Cardiac muscle cell (in vitro differentiated cells and primary cell): Measurements from ENCODE around the gene OR2T27. TPM values are rescaled to one million over a fixed set of nuclear protein-coding genes. Genes with fewer than 3 reads are reported as not detected.

Experiments
- DNase-seq, 2 donors: peaks; one replicate each; pipeline versions ENCODE4 v3.0.0 to v3.0.0-alpha.2; 2010 to 2017; ENCODE audit warnings: low read depth in 1 of 2, low spot score in 1 of 2
- H3K27ac ChIP-seq: fragments of 200-600 bp; sonication (generic); 2 replicates; pipeline ENCODE4 v1.5.1; 2016
- H3K27me3 ChIP-seq: fragments of 200-600 bp; sonication (generic); 2 replicates; pipeline ENCODE4 v1.6.0; 2016; ENCODE audit warnings: control low read depth
- H3K36me3 ChIP-seq: fragments of 200-600 bp; sonication (generic); 2 replicates; pipeline ENCODE4 v1.5.1; 2016; ENCODE audit warnings: control low read depth
- H3K4me1 ChIP-seq: fragments of 200-600 bp; sonication (generic); 2 replicates; pipeline ENCODE4 v1.8.1; 2017; ENCODE audit warnings: low read depth, mild to moderate bottlenecking, mixed run types
- H3K4me3 ChIP-seq: fragments of 200-600 bp; sonication (generic); 2 replicates; pipeline ENCODE4 v1.5.1; 2016; ENCODE audit warnings: mild to moderate bottlenecking
- H3K9me3 ChIP-seq: fragments of 200-600 bp; sonication (generic); 2 replicates; pipeline ENCODE4 v1.5.1; 2017; ENCODE audit warnings: low read depth, mild to moderate bottlenecking, control low read depth
- polyA plus RNA-seq: library from polyadenylated mRNA; unstranded; fragments of >200 nt; fragmentation: Nextera tagmentation; extraction: Ambion mirVana; gene quantifications from 2 replicates; pipeline ENCODE4 v1.2.1, GENCODE V29; 2016
- total RNA-seq: library from RNA; depleted of rRNA; stranded (reverse); fragments of >200 nt; gene quantifications from 2 replicates; pipeline ENCODE4 v1.2.3, GENCODE V29; 2016
- TF ChIP-seq, protein P1 (sequence below): IDR thresholded peaks from 2 replicates; pipeline ENCODE4 v1.5.1; 2012; ENCODE audit warnings: low read depth, mild to moderate bottlenecking, low read length

Gene OR2T27
- total and polyA plus RNA-seq, 2 experiments from 2014 or later = not detected

DNA sequence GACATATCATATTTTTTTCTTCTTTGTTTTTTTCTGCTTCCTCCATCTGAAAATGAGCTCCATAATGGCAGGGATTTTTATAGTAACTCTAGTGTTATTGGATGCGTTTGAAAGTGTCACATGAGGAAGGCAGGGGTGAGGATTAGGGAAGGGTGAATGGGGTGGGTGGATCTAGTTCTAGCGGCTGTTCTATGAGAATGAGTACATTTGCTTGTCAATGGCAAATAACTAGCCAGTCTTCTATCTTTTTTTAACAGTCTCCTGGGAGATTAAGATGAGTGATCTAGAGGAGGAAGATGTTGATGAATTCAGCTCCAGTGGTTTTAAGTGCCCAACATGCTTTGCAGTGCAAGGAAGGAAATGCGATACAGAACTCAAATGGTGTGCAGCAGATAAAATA, 41.4 kb upstream of the OR2T27 start:
- H3K36me3 ChIP-seq = no peaks in the 10 kb centered on the region
- no peaks in the 10 kb centered on the region for H3K9me3 ChIP-seq
- DNase-seq = no peak
- H3K27me3 ChIP-seq = no peaks in the 10 kb centered on the region
- no peaks in the 10 kb centered on the region for H3K4me1 ChIP-seq
- TF ChIP-seq, protein P1, sequence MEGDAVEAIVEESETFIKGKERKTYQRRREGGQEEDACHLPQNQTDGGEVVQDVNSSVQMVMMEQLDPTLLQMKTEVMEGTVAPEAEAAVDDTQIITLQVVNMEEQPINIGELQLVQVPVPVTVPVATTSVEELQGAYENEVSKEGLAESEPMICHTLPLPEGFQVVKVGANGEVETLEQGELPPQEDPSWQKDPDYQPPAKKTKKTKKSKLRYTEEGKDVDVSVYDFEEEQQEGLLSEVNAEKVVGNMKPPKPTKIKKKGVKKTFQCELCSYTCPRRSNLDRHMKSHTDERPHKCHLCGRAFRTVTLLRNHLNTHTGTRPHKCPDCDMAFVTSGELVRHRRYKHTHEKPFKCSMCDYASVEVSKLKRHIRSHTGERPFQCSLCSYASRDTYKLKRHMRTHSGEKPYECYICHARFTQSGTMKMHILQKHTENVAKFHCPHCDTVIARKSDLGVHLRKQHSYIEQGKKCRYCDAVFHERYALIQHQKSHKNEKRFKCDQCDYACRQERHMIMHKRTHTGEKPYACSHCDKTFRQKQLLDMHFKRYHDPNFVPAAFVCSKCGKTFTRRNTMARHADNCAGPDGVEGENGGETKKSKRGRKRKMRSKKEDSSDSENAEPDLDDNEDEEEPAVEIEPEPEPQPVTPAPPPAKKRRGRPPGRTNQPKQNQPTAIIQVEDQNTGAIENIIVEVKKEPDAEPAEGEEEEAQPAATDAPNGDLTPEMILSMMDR = no peak
- no peak overlapping the region for H3K4me3 ChIP-seq
- H3K27ac ChIP-seq = no peak overlapping the region

DNA sequence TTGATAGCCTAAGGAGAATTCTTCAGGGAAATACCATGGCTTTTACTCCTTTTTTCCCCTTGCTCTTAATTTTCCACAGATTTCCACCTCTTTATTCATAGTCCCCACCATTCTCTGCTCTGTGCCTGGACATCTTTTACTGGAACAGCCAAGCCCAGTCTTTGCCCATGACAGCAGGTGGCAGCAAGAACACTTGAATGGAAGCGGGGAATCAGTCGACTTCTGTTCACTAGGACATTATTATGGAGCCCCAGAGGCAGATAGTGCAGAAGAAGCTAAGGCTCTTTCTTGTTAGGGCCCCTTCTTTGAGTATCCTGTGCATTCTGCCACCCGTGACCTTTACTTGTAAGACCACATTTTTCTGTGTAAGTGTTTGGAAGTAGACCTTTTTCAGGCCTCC, 40.9 kb upstream of the OR2T27 start:
- H3K27me3 ChIP-seq = no peaks in the 10 kb centered on the region
- H3K4me3 ChIP-seq = no peak overlapping the region
- no peaks in the 10 kb centered on the region for H3K4me1 ChIP-seq
- DNase-seq = no peak
- no peaks in the 10 kb centered on the region for H3K36me3 ChIP-seq
- H3K27ac ChIP-seq = no peak overlapping the region
- no peaks in the 10 kb centered on the region for H3K9me3 ChIP-seq
- TF ChIP-seq, protein P1 = no peak

DNA sequence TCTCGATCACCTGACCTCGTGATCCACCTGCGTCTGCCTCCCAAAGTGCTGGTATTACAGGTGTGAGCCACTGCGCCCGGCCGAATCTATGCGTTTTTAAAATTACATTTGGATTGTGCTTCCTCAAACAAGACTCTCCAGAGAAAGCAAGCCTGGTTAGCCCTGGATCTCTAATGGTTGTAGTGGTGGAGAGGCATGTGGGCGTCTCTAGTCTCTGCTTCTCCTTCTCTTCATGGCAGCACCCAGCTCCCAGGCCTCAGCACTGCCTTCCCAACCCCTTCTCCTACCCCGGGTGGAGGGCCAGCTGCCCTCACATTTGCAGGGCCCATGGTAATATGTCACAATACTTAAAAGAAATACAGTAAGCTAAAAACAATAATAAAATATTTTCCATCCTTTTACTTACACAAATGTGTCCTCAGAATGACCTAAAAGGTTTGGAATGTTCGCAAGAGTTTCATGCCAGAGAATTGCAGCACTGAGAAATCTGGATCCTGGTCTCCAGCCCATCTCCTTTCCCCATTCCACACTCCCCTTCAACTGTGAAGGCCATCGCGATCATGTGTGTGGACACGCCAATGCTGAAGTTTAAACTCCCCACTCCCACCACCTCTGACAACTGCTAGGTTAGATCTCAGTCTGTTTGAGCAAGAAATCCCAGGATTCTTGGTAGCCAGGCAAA, 40.3 kb upstream of the OR2T27 start:
- H3K4me3 ChIP-seq = no peak overlapping the region
- no peaks in the 10 kb centered on the region for H3K4me1 ChIP-seq
- H3K9me3 ChIP-seq = no peaks in the 10 kb centered on the region
- no peaks in the 10 kb centered on the region for H3K36me3 ChIP-seq
- TF ChIP-seq, protein P1 = no peak
- no peaks in the 10 kb centered on the region for H3K27me3 ChIP-seq
- H3K27ac ChIP-seq = no peak overlapping the region
- DNase-seq = no peak

DNA sequence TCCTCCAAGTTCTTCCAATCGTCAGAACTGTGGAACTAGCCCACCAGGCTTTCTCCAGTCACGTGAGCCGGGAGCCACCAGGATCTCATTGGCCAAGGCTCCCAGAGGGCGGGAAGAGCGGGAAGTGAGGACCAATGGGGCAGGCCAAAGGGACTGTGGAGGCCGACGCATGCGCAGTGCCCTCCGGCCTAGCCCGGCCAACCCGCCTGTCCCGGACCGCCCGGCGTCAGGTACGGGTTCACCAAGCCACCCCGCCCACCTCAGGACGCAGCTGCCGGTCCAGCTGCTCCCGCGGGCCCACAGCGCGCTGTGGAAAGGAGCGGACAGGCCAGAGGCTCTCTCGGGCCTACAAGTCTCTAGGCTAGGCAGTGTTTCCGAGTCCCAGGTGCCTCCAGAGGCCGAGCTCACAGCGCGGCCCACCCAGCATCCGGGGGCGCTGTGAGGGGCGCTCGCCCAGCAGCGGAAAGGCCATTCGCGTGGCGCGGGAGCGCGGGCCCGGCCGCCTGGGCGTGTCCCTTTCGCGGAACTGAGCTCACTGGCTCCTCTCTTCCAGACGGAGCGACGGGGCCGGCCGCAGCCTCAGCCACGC, 36.3 kb upstream of the OR2T27 start:
- H3K27me3 ChIP-seq = no peaks in the 10 kb centered on the region
- H3K4me3 ChIP-seq = no peak overlapping the region
- TF ChIP-seq, protein P1 = no peak
- no peak for DNase-seq
- H3K9me3 ChIP-seq = no peaks in the 10 kb centered on the region
- H3K36me3 ChIP-seq = no peaks in the 10 kb centered on the region
- no peak overlapping the region for H3K27ac ChIP-seq
- H3K4me1 ChIP-seq = no peaks in the 10 kb centered on the region

DNA sequence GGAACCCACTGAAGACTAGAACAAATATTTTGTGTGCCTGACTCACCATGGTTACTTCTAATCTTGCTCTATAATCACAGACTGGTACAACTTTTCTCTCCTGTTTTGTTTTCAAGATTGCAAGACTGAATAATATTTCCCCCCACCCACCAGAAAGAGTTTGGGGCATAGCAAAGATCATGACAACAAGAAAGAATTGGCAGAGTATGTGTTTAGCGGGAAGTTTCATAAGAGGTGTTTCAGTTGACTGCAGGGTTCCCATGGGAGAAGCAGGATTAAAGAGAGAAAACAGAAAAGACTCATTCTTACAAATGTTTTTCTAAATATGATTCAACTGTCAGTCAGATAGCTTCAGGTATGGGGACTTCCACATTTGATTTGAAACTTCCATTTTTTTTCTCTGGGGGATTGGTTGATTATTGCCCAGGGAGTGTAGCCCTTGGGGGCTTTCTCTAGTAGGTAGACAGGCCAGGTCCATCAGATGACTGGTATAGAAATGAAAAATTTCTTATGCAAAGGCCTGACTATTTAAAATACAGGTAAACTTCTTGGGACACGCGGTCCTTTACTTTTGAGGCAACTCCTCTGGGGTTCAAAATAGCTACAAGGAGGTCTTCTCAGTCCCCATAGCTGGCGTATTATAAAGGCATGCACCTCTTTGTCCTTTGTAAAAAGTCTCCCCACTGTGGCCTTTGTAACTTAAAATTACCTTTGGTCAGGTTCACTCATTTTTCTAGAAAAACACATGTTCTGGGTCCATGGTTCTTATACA, 33.4 kb upstream of the OR2T27 start:
- Histone ChIP-seq H3K4me1 (no peaks in the 10 kb centered on the region), H3K27ac (no peak overlapping the region), H3K36me3 (no peaks in the 10 kb centered on the region), H3K27me3 (no peaks in the 10 kb centered on the region), H3K9me3 (peaks cover 4% of the 10 kb centered on the region), H3K4me3 (no peak overlapping the region)
- TF ChIP-seq, protein P1 = no peak
- no peak for DNase-seq
